Panc1 (cell line): Measurements from ENCODE around the gene CNOT4. TPM values are rescaled to one million over a fixed set of nuclear protein-coding genes. Genes with fewer than 3 reads are reported as not detected.
A peak's percentile ranks its signal among the peaks of the same experiment; 100 is the strongest.

Experiments used
- ATAC-seq: fragments of 200-7000 bp; cut with Tn5 transposase; 2 replicates; pipeline ENCODE4 v1.9.1; 2020; ENCODE audit warnings: mild to moderate bottlenecking, moderate library complexity
- BruUV-seq: library from RNA; stranded (reverse); fragments of 400-500 nt; replicated peaks from 2 replicates; lab custom pipeline; 2021; lab: Mats Ljungman, UMichigan
- CTCF ChIA-PET: fragments of 300-600 bp; sonication (Branson Sonifier 250); formaldehyde crosslinking; loops from one replicate; lab custom pipeline; 2022; ENCODE audit warnings: antibody characterized with exemption; lab: Charles Lee
- POLR2A ChIA-PET: fragments of 300-600 bp; sonication (Branson Sonifier 250); formaldehyde crosslinking; loops from one replicate; lab custom pipeline; 2022; ENCODE audit warnings: antibody characterized with exemption; lab: Charles Lee
- DNase-seq: peaks from one replicate; pipeline ENCODE4 v3.0.0-alpha.2; 2010; ENCODE audit warnings: low read depth, low spot score
- H3K27ac ChIP-seq: 2 replicates; pipeline ENCODE4 v1.5.1; 2011; ENCODE audit warnings: mild to moderate bottlenecking, low read length, inconsistent platforms
- H3K27me3 ChIP-seq: fragments of 200-500 bp; sonication (Bioruptor generic); 2 replicates; pipeline ENCODE4 v1.6.0; 2014; ENCODE audit warnings: low read length, inconsistent platforms; ENCODE audit not compliant: control insufficient read depth, insufficient read depth
- H3K36me3 ChIP-seq: fragments of 200-500 bp; sonication (Bioruptor generic); 2 replicates; pipeline ENCODE4 v1.5.1; 2014; ENCODE audit warnings: inconsistent platforms, mild to moderate bottlenecking, low read length, moderate library complexity; ENCODE audit not compliant: control insufficient read depth, insufficient read depth
- H3K4me1 ChIP-seq: 2 replicates; pipeline ENCODE4 v1.5.1; 2011; ENCODE audit warnings: inconsistent platforms, mild to moderate bottlenecking, low read length, moderate library complexity; ENCODE audit not compliant: control insufficient read depth, insufficient read depth
- H3K4me3 ChIP-seq, 2 experiments: 2 replicates each; pipeline ENCODE4 v1.5.1; 2011 to 2012; ENCODE audit warnings: low read depth in 2 of 2, low read length in 2 of 2, mild to moderate bottlenecking in 2 of 2, inconsistent platforms in 1 of 2, moderate library complexity in 1 of 2
- H3K9me3 ChIP-seq: fragments of 200-500 bp; sonication (Bioruptor generic); 2 replicates; pipeline ENCODE4 v1.5.1; 2014; ENCODE audit warnings: low read depth, mild to moderate bottlenecking, inconsistent platforms, low read length, moderate library complexity; ENCODE audit not compliant: control insufficient read depth, insufficient read depth
- CTCF ChIP-seq: fragments of 450-650 bp; IDR thresholded peaks from 2 replicates; pipeline ENCODE4 v1.5.1; 2017; ENCODE audit warnings: mild to moderate bottlenecking
- POLR2AphosphoS5 ChIP-seq: IDR thresholded peaks from 2 replicates; pipeline ENCODE4 v1.6.1; 2012; ENCODE audit warnings: mild to moderate bottlenecking, low read depth, low read length, moderate library complexity
- SIN3A ChIP-seq: IDR thresholded peaks from 2 replicates; pipeline ENCODE4 v1.6.1; 2012; ENCODE audit warnings: low read depth, mild to moderate bottlenecking, low read length, moderate library complexity, borderline replicate concordance; ENCODE audit not compliant: insufficient read depth
- TCF7L2 ChIP-seq: IDR thresholded peaks from 2 replicates; pipeline ENCODE4 v1.6.1; 2011; ENCODE audit warnings: mild to moderate bottlenecking, low read depth, low read length, inconsistent platforms
- in situ Hi-C: cut with HindIII; loops from 2 replicates; pipeline ENCODE4 v1.10.0; 2016; ENCODE audit warnings: low sequenced_read_pairs, low pct_unique_long_range_greater_than_20kb
- intact Hi-C: fragments of 100-400 bp; cut with micrococcal nuclease; formaldehyde crosslinking; loops from one replicate; pipeline ENCODE4 v1.10.0; 2022; ENCODE audit not compliant: unreplicated experiment
- total RNA-seq: library from RNA; stranded (reverse); gene quantifications from one replicate; pipeline ENCODE4 v1.2.1, GENCODE V29; 2021; ENCODE audit not compliant: unreplicated experiment
- TF ChIP-seq, protein P1 (sequence below), 2 experiments: IDR thresholded peaks; 2 replicates each; pipeline ENCODE4 v1.6.1; 2011 to 2012; ENCODE audit warnings: low read depth in 2 of 2, control low read depth in 1 of 2, low read length in 1 of 2, mild to moderate bottlenecking in 1 of 2, moderate library complexity in 1 of 2; ENCODE audit not compliant: insufficient read depth in 1 of 2

The CNOT4 gene
- total RNA-seq, 1 experiment from 2014 or later: 22.3 TPM

DNA sequence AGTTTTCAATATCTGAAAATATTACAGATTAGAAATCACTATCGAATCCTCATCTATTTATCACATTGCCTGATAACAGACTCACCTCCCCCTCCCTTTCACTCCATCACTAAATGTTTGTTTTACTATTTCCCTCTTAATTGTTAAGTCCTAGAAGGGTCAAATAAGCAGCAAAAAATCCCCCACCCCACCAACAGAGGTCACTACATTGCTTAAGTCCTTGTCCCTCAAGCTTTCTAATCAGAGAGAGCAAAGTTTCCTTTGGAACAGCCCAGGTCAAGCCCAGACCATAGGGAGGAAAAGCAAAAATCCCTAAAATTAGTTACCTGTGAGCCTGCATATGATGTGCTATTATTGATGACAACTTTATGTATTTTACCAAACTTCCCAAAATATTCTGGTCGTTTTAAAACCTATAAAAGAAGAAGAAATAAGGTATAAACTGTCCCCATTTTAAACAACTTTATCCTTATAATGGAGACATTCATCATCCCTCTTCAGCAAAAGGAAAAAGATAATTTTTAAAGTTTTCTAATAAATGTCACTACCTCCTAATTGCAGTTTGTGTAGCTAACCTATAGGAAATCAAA is 95.0 kb downstream of the CNOT4 start:
- in situ Hi-C loops: no loop called here
- no peaks in the 10 kb centered on the region for H3K27me3 ChIP-seq
- BruUV-seq: no TSS peak
- H3K4me3 ChIP-seq: no peak overlapping the region
- POLR2A ChIA-PET: no interaction called here
- TF ChIP-seq SIN3A: no peak
- peak; percentile 78 for TF ChIP-seq CTCF
- H3K4me1 ChIP-seq: no peaks in the 10 kb centered on the region
- no peaks in the 10 kb centered on the region for H3K9me3 ChIP-seq
- DNase-seq: peak; percentile 45
- intact Hi-C loops: loop anchor here (5.0 kb wide), 1 partner anchor 82 kb away; no protein-coding TSS in a partner anchor
- peaks cover 3% of the 10 kb centered on the region; the same call in 1 of the 2 replicates for H3K36me3 ChIP-seq
- CTCF ChIA-PET: interaction anchor here (0.6 to 1.0 kb wide), 2 partner anchors 45 to 47 kb away, joined by 3 read pairs; no protein-coding TSS in a partner anchor
- ATAC-seq: peak; percentile 80; the same call in 1 of the 2 replicates
- H3K27ac ChIP-seq: no peak overlapping the region

DNA sequence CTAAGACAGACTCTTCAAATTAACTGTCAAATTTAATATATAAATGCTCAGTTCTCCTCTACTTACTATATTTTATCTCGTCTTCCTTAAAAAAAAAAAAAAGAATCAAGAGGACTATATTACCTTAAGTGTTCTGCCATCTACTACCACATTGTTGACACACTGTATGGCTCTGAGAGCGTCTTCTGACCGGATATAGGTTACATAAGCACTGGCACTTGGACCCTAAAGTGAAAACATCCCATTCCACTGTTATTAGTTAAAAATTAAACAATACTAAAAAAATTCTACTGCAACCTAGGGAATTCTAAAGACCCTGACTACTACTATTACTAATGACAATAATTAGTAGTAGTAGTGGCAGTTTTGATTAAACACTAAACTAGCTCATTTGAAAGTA is 95.7 kb downstream of the CNOT4 start:
- ATAC-seq: no peak
- BruUV-seq: no TSS peak
- Histone ChIP-seq H3K4me3 (no peak overlapping the region), H3K27ac (no peak overlapping the region), H3K4me1 (no peaks in the 10 kb centered on the region), H3K36me3 (peaks cover 3% of the 10 kb centered on the region; the same call in 1 of the 2 replicates), H3K9me3 (no peaks in the 10 kb centered on the region), H3K27me3 (no peaks in the 10 kb centered on the region)
- TF ChIP-seq, protein P1, sequence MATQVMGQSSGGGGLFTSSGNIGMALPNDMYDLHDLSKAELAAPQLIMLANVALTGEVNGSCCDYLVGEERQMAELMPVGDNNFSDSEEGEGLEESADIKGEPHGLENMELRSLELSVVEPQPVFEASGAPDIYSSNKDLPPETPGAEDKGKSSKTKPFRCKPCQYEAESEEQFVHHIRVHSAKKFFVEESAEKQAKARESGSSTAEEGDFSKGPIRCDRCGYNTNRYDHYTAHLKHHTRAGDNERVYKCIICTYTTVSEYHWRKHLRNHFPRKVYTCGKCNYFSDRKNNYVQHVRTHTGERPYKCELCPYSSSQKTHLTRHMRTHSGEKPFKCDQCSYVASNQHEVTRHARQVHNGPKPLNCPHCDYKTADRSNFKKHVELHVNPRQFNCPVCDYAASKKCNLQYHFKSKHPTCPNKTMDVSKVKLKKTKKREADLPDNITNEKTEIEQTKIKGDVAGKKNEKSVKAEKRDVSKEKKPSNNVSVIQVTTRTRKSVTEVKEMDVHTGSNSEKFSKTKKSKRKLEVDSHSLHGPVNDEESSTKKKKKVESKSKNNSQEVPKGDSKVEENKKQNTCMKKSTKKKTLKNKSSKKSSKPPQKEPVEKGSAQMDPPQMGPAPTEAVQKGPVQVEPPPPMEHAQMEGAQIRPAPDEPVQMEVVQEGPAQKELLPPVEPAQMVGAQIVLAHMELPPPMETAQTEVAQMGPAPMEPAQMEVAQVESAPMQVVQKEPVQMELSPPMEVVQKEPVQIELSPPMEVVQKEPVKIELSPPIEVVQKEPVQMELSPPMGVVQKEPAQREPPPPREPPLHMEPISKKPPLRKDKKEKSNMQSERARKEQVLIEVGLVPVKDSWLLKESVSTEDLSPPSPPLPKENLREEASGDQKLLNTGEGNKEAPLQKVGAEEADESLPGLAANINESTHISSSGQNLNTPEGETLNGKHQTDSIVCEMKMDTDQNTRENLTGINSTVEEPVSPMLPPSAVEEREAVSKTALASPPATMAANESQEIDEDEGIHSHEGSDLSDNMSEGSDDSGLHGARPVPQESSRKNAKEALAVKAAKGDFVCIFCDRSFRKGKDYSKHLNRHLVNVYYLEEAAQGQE (IDR thresholded peaks at IDR 0.05; ENCODE audit: insufficient read depth in 1 of 2, low read depth in 2 of 2, low read length in 1 of 2): no peak
- TF ChIP-seq POLR2AphosphoS5 (no peak), TCF7L2 (no peak), CTCF (no peak), SIN3A (no peak)
- no peak for DNase-seq
- intact Hi-C loops (no loop called here), in situ Hi-C loops (no loop called here)
- POLR2A ChIA-PET: no interaction called here
- CTCF ChIA-PET: interaction anchor here (0.6 to 1.0 kb wide), 2 partner anchors 45 to 48 kb away, joined by 3 read pairs; no protein-coding TSS in a partner anchor
